A673 (cell line): ENCODE measurements around the gene ABI1.

Experiments used
- CTCF ChIP-seq: fragments of 300-800, 200-600 bp; sonication (generic); conservative IDR thresholded peaks from 2 replicates; pipeline ENCODE4 v1.5.1; 2017; ENCODE audit warnings: low read depth, mild to moderate bottlenecking, antibody characterized with exemption, low read length, moderate library complexity, mixed read lengths
- EZH2 ChIP-seq: fragments of 200-600 bp; sonication (generic); IDR thresholded peaks from 2 replicates; pipeline ENCODE4 v1.6.1; 2017; ENCODE audit warnings: borderline replicate concordance, low read depth, mild to moderate bottlenecking, mixed read lengths, antibody characterized with exemption, low read length; ENCODE audit not compliant: poor library complexity, severe bottlenecking

- TF ChIP-seq CTCF (no peak), EZH2 (no peak)
Observed at GRCh38 chr10:26739071-26739631, 121.6 kb downstream of the ABI1 start.
